ENCODE data around the gene IQCE. TPM values are rescaled to one million over a fixed set of nuclear protein-coding genes. Genes with fewer than 3 reads are reported as not detected.

IQCE gene
- total RNA-seq, 4 donors from 2014 or later: 27.2 to 187 (median 55.5) TPM

- H3K27me3 ChIP-seq: no peaks in the 10 kb centered on the region
- no peaks in the 10 kb centered on the region for H3K36me3 ChIP-seq
- peaks cover 19 to 66% (median 47%) of the 10 kb centered on the region in 4 donors for H3K4me1 ChIP-seq
- TF ChIP-seq CTCF (IDR thresholded peaks at IDR 0.05) (no peak), POLR2A (IDR thresholded peaks at IDR 0.05) (no peak), POLR2AphosphoS5 (IDR thresholded peaks at IDR 0.05) (no peak), EP300 (IDR thresholded peaks at IDR 0.05; ENCODE audit: low read depth) (no peak)
- peak overlapping the region; percentile 83 to 90 (median 88) for H3K27ac ChIP-seq
- 31% methylated on average over 22 of the region's 22 CpGs; no CpG with 5 or more reads in 1 of the 2 donors for WGBS, 2 donors (ENCODE audit: low coverage in 1 of 2)
- H3K4me3 ChIP-seq: peak overlapping the region; percentile 81 to 83 (median 82)
- in situ Hi-C loops (cut with MboI; ENCODE audit: low pct_ligation_motif_present in 1 of 4, low pct_unique_long_range_greater_than_20kb in 1 of 4, low sequenced_read_pairs in 3 of 4): no loop called here
- intact Hi-C loops (cut with DNase I; ENCODE audit: low total_unique reads): no loop called here
- no peak for DNase-seq
- no peaks in the 10 kb centered on the region for H3K9me3 ChIP-seq
Observed at GRCh38 chr7:2633538-2634266, 74.9 kb downstream of the IQCE start.

- DNase-seq: no peak
- TF ChIP-seq CTCF (IDR thresholded peaks at IDR 0.05) (no peak), EP300 (IDR thresholded peaks at IDR 0.05; ENCODE audit: low read depth) (no peak), POLR2AphosphoS5 (IDR thresholded peaks at IDR 0.05) (no peak), POLR2A (IDR thresholded peaks at IDR 0.05) (no peak)
- Histone ChIP-seq H3K36me3 (no peaks in the 10 kb centered on the region), H3K9me3 (no peaks in the 10 kb centered on the region), H3K4me1 (peaks cover 21 to 71% (median 47%) of the 10 kb centered on the region in 4 donors), H3K4me3 (peak overlapping the region in 2 of 4 donors; percentile 81 to 83), H3K27ac (peak overlapping the region; percentile 83 to 90 (median 88)), H3K27me3 (no peaks in the 10 kb centered on the region)
- in situ Hi-C loops (cut with MboI; ENCODE audit: low pct_ligation_motif_present in 1 of 4, low pct_unique_long_range_greater_than_20kb in 1 of 4, low sequenced_read_pairs in 3 of 4) (no loop called here), intact Hi-C loops (cut with DNase I; ENCODE audit: low total_unique reads) (no loop called here)
- WGBS, 2 donors (ENCODE audit: low coverage in 1 of 2): 86% methylated on average over 19 of the region's 22 CpGs; no CpG with 5 or more reads in 1 of the 2 donors
Observed at GRCh38 chr7:2634267-2635145, 75.7 kb downstream of the IQCE start.

- Histone ChIP-seq H3K4me1 (peaks cover 21 to 69% (median 43%) of the 10 kb centered on the region in 4 donors), H3K27ac (peak overlapping the region; percentile 7 to 89 (median 84)), H3K36me3 (no peaks in the 10 kb centered on the region), H3K9me3 (no peaks in the 10 kb centered on the region), H3K4me3 (no peak overlapping the region), H3K27me3 (no peaks in the 10 kb centered on the region)
- TF ChIP-seq EP300 (IDR thresholded peaks at IDR 0.05; ENCODE audit: low read depth): no peak
- TF ChIP-seq CTCF (IDR thresholded peaks at IDR 0.05): no peak
- TF ChIP-seq POLR2A (IDR thresholded peaks at IDR 0.05): no peak
- TF ChIP-seq POLR2AphosphoS5 (IDR thresholded peaks at IDR 0.05): no peak
- WGBS, 2 donors (ENCODE audit: low coverage in 1 of 2): 89% methylated on average over 12 of the region's 15 CpGs; no CpG with 5 or more reads in 1 of the 2 donors
- in situ Hi-C loops (cut with MboI; ENCODE audit: low pct_ligation_motif_present in 1 of 4, low pct_unique_long_range_greater_than_20kb in 1 of 4, low sequenced_read_pairs in 3 of 4) (no loop called here), intact Hi-C loops (cut with DNase I; ENCODE audit: low total_unique reads) (no loop called here)
- DNase-seq: no peak
Observed at GRCh38 chr7:2635148-2635668, 76.4 kb downstream of the IQCE start.
